Measurements from ENCODE around the gene LIMA1.
A peak's percentile ranks its signal among the peaks of the same experiment; 100 is the strongest.

The LIMA1 gene

GRCh38 chr12:50211392-50212070 lies 71.8 kb downstream of the LIMA1 start:
- H3K4me1 ChIP-seq (ENCODE audit: control insufficient read depth, insufficient read depth, low read length, poor library complexity, severe bottlenecking): peaks cover 18% of the 10 kb centered on the region
- no peak for DNase-seq
- H3K4me3 ChIP-seq (ENCODE audit: insufficient read depth, low read depth, low read length, poor library complexity, severe bottlenecking): no peak overlapping the region
- H3K27me3 ChIP-seq (replicated peaks; ENCODE audit: control insufficient read depth, insufficient read depth, low read length, poor library complexity, severe bottlenecking): no peaks in the 10 kb centered on the region
- no peaks in the 10 kb centered on the region for H3K9me3 ChIP-seq (ENCODE audit: control insufficient read depth, low read length)
- H3K27ac ChIP-seq (ENCODE audit: insufficient read depth, low read length, poor library complexity, severe bottlenecking): peak overlapping the region; percentile 54
- no peaks in the 10 kb centered on the region for H3K36me3 ChIP-seq (ENCODE audit: control insufficient read depth, insufficient read depth, low read length)

- Histone ChIP-seq H3K4me3 (ENCODE audit: insufficient read depth, low read depth, low read length, poor library complexity, severe bottlenecking) (no peak overlapping the region), H3K4me1 (ENCODE audit: control insufficient read depth, insufficient read depth, low read length, poor library complexity, severe bottlenecking) (peaks cover 13% of the 10 kb centered on the region), H3K36me3 (ENCODE audit: control insufficient read depth, insufficient read depth, low read length) (peaks cover 25% of the 10 kb centered on the region), H3K9me3 (ENCODE audit: control insufficient read depth, low read length) (no peaks in the 10 kb centered on the region), H3K27ac (ENCODE audit: insufficient read depth, low read length, poor library complexity, severe bottlenecking) (no peak overlapping the region), H3K27me3 (replicated peaks; ENCODE audit: control insufficient read depth, insufficient read depth, low read length, poor library complexity, severe bottlenecking) (no peaks in the 10 kb centered on the region)
- DNase-seq: no peak
These were observed 75.9 kb downstream of the LIMA1 start for GRCh38 chr12:50207424-50207823.

- no peak overlapping the region for H3K4me3 ChIP-seq (ENCODE audit: insufficient read depth, low read depth, low read length, poor library complexity, severe bottlenecking)
- no peaks in the 10 kb centered on the region for H3K4me1 ChIP-seq (ENCODE audit: control insufficient read depth, insufficient read depth, low read length, poor library complexity, severe bottlenecking)
- H3K27me3 ChIP-seq (replicated peaks; ENCODE audit: control insufficient read depth, insufficient read depth, low read length, poor library complexity, severe bottlenecking): no peaks in the 10 kb centered on the region
- DNase-seq: no peak
- peaks cover 29% of the 10 kb centered on the region for H3K36me3 ChIP-seq (ENCODE audit: control insufficient read depth, insufficient read depth, low read length)
- no peak overlapping the region for H3K27ac ChIP-seq (ENCODE audit: insufficient read depth, low read length, poor library complexity, severe bottlenecking)
- no peaks in the 10 kb centered on the region for H3K9me3 ChIP-seq (ENCODE audit: control insufficient read depth, low read length)
These were observed 77.7 kb downstream of the LIMA1 start for GRCh38 chr12:50205648-50206047.

- H3K4me3 ChIP-seq (ENCODE audit: insufficient read depth, low read depth, low read length, poor library complexity, severe bottlenecking): no peak overlapping the region
- H3K36me3 ChIP-seq (ENCODE audit: control insufficient read depth, insufficient read depth, low read length): peaks cover 42% of the 10 kb centered on the region
- no peak for DNase-seq
- H3K4me1 ChIP-seq (ENCODE audit: control insufficient read depth, insufficient read depth, low read length, poor library complexity, severe bottlenecking): no peaks in the 10 kb centered on the region
- H3K27ac ChIP-seq (ENCODE audit: insufficient read depth, low read length, poor library complexity, severe bottlenecking): no peak overlapping the region
- H3K9me3 ChIP-seq (ENCODE audit: control insufficient read depth, low read length): no peaks in the 10 kb centered on the region
- H3K27me3 ChIP-seq (replicated peaks; ENCODE audit: control insufficient read depth, insufficient read depth, low read length, poor library complexity, severe bottlenecking): no peaks in the 10 kb centered on the region
These were observed 79.6 kb downstream of the LIMA1 start for GRCh38 chr12:50203691-50204090.

DNA sequence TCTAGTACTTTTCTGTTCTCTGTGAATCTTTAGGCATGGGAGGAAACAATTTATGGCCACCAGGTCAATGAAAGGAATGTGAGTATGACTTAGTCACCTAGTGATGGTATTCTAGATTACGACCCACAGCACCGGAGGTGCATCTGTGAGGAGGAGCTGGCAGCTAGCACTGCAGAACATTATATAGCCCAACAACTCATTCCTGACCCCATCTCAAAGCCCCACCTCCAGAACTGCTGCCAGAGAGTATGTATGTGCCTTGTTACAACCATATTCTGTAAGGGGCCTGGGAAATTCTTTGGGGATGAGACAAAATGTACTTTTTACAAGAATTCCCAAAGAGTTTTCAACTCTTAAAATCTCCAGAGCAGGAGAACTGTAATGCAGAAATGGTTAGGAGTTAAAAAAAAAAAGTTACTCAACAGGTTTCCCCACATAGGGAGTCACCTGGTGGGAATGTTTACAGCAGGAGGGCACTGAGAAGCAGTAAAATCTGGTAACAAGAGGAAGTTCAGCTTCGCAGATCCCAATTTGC lies 81.3 kb downstream of the LIMA1 start:
- Histone ChIP-seq H3K27ac (ENCODE audit: insufficient read depth, low read length, poor library complexity, severe bottlenecking) (no peak overlapping the region), H3K27me3 (replicated peaks; ENCODE audit: control insufficient read depth, insufficient read depth, low read length, poor library complexity, severe bottlenecking) (no peaks in the 10 kb centered on the region), H3K36me3 (ENCODE audit: control insufficient read depth, insufficient read depth, low read length) (peaks cover 53% of the 10 kb centered on the region), H3K4me1 (ENCODE audit: control insufficient read depth, insufficient read depth, low read length, poor library complexity, severe bottlenecking) (no peaks in the 10 kb centered on the region), H3K4me3 (ENCODE audit: insufficient read depth, low read depth, low read length, poor library complexity, severe bottlenecking) (no peak overlapping the region), H3K9me3 (ENCODE audit: control insufficient read depth, low read length) (no peaks in the 10 kb centered on the region)
- DNase-seq: no peak

DNA sequence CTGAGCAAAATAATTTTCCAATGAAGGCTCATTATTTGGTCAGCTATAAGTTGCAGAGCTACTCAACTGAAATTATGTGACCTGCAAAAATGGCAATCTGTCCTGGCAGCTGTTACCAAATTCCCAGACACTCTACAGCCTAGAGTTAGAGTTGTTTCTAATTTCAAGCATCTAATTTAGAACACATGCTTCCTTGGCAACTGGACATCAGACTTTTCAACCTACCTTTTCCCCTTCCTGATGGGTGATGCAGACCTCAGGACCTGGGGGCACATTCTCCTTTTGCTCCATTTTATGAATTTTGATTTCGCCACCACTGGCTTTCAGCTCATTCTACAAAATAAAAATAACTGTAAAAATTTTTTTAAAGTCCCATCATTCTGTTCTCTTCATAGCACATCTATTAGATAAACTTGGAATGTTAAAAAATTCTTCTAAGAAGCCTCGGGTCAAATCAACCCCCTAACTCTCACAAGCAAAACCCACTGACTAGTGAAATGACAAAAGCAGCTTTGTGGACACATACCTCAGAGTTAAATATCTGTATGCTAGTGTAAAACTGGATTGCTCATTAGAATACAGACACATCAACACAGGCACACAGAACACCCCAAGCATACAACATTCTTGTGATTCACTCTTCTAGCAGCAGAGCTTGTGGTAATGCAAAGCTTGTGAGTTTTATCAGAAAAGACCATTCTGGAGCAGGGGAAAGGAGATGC lies 82.6 kb downstream of the LIMA1 start:
- H3K4me3 ChIP-seq (ENCODE audit: insufficient read depth, low read depth, low read length, poor library complexity, severe bottlenecking): no peak overlapping the region
- no peaks in the 10 kb centered on the region for H3K4me1 ChIP-seq (ENCODE audit: control insufficient read depth, insufficient read depth, low read length, poor library complexity, severe bottlenecking)
- no peak for DNase-seq
- no peaks in the 10 kb centered on the region for H3K9me3 ChIP-seq (ENCODE audit: control insufficient read depth, low read length)
- no peaks in the 10 kb centered on the region for H3K27me3 ChIP-seq (replicated peaks; ENCODE audit: control insufficient read depth, insufficient read depth, low read length, poor library complexity, severe bottlenecking)
- peaks cover 51% of the 10 kb centered on the region for H3K36me3 ChIP-seq (ENCODE audit: control insufficient read depth, insufficient read depth, low read length)
- no peak overlapping the region for H3K27ac ChIP-seq (ENCODE audit: insufficient read depth, low read length, poor library complexity, severe bottlenecking)

- Histone ChIP-seq H3K36me3 (ENCODE audit: control insufficient read depth, insufficient read depth, low read length) (peaks cover 34% of the 10 kb centered on the region), H3K27ac (ENCODE audit: insufficient read depth, low read length, poor library complexity, severe bottlenecking) (no peak overlapping the region)
These were observed 84.5 kb downstream of the LIMA1 start for GRCh38 chr12:50198829-50199228.

DNA sequence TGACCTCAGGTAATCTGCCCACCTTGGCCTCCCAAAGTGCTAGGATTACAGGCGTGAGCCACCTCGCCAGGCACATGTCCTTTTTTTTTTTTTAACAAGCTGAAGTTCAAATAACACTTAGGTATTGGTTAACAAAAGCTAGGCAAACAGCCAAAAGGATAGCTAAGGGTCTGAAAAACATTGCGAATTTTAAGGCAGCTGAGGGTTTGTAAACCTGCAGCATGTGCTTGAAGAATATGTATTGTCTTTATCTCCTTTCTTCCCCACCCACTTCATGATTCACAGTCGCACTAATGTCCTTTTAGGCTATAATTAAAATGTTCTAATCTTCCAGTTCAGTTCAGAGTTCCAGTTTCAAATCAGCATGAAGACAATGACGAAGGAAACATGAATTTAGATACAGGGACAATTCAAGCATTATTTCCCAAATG lies 86.0 kb downstream of the LIMA1 start:
- no peak overlapping the region for H3K27ac ChIP-seq (ENCODE audit: insufficient read depth, low read length, poor library complexity, severe bottlenecking)
- no peaks in the 10 kb centered on the region for H3K4me1 ChIP-seq (ENCODE audit: control insufficient read depth, insufficient read depth, low read length, poor library complexity, severe bottlenecking)
- DNase-seq: no peak
- peaks cover 27% of the 10 kb centered on the region for H3K36me3 ChIP-seq (ENCODE audit: control insufficient read depth, insufficient read depth, low read length)
- H3K9me3 ChIP-seq (ENCODE audit: control insufficient read depth, low read length): no peaks in the 10 kb centered on the region
- no peaks in the 10 kb centered on the region for H3K27me3 ChIP-seq (replicated peaks; ENCODE audit: control insufficient read depth, insufficient read depth, low read length, poor library complexity, severe bottlenecking)
- no peak overlapping the region for H3K4me3 ChIP-seq (ENCODE audit: insufficient read depth, low read depth, low read length, poor library complexity, severe bottlenecking)

More at GRCh38 chr12:50198829-50199228, 84.5 kb downstream of the LIMA1 start:
- no peak for DNase-seq
- Histone ChIP-seq H3K4me1 (ENCODE audit: control insufficient read depth, insufficient read depth, low read length, poor library complexity, severe bottlenecking) (no peaks in the 10 kb centered on the region), H3K9me3 (ENCODE audit: control insufficient read depth, low read length) (no peaks in the 10 kb centered on the region), H3K4me3 (ENCODE audit: insufficient read depth, low read depth, low read length, poor library complexity, severe bottlenecking) (no peak overlapping the region), H3K27me3 (replicated peaks; ENCODE audit: control insufficient read depth, insufficient read depth, low read length, poor library complexity, severe bottlenecking) (no peaks in the 10 kb centered on the region)

- DNase-seq: no peak
- H3K4me1 ChIP-seq (ENCODE audit: control insufficient read depth, insufficient read depth, low read length, poor library complexity, severe bottlenecking): no peaks in the 10 kb centered on the region
- H3K27me3 ChIP-seq (replicated peaks; ENCODE audit: control insufficient read depth, insufficient read depth, low read length, poor library complexity, severe bottlenecking): no peaks in the 10 kb centered on the region
- H3K9me3 ChIP-seq (ENCODE audit: control insufficient read depth, low read length): no peaks in the 10 kb centered on the region
- H3K36me3 ChIP-seq (ENCODE audit: control insufficient read depth, insufficient read depth, low read length): peaks cover 26% of the 10 kb centered on the region
- H3K27ac ChIP-seq (ENCODE audit: insufficient read depth, low read length, poor library complexity, severe bottlenecking): no peak overlapping the region
- no peak overlapping the region for H3K4me3 ChIP-seq (ENCODE audit: insufficient read depth, low read depth, low read length, poor library complexity, severe bottlenecking)
These were observed 86.8 kb downstream of the LIMA1 start for GRCh38 chr12:50196537-50196936.

GRCh38 chr12:50195832-50196231 lies 87.5 kb downstream of the LIMA1 start:
- H3K36me3 ChIP-seq (ENCODE audit: control insufficient read depth, insufficient read depth, low read length): peaks cover 26% of the 10 kb centered on the region
- DNase-seq: no peak

More at GRCh38 chr12:50195832-50196231, 87.5 kb downstream of the LIMA1 start:
- Histone ChIP-seq H3K9me3 (ENCODE audit: control insufficient read depth, low read length) (no peaks in the 10 kb centered on the region), H3K4me1 (ENCODE audit: control insufficient read depth, insufficient read depth, low read length, poor library complexity, severe bottlenecking) (no peaks in the 10 kb centered on the region), H3K27ac (ENCODE audit: insufficient read depth, low read length, poor library complexity, severe bottlenecking) (no peak overlapping the region), H3K27me3 (replicated peaks; ENCODE audit: control insufficient read depth, insufficient read depth, low read length, poor library complexity, severe bottlenecking) (no peaks in the 10 kb centered on the region), H3K4me3 (ENCODE audit: insufficient read depth, low read depth, low read length, poor library complexity, severe bottlenecking) (no peak overlapping the region)
